Measurements from ENCODE around the gene ITM2B.

- TF ChIP-seq POLR2A (IDR thresholded peaks at IDR 0.05) (no peak), CTCF (IDR thresholded peaks at IDR 0.05) (no peak)
Measured at GRCh38 chr13:48241651-48242050, 8.6 kb downstream of the ITM2B start.
